Breast epithelium (tissue), 3 donors: ENCODE results near the gene TCEAL8.
"Not testable (repeated sequence)": the region's sequence is repeated elsewhere in the genome, so short reads cannot be mapped to it uniquely, and the experiment has no call there.

Experiments
- CTCF ChIP-seq, 3 donors: fragments of 450-650 bp; IDR thresholded peaks; one replicate each; pipeline ENCODE4 v1.5.1; 2016 to 2017; ENCODE audit warnings: antibody characterized with exemption in 3 of 3, mild to moderate bottlenecking in 3 of 3, moderate library complexity in 3 of 3
- POLR2AphosphoS5 ChIP-seq, 3 donors: sonication (generic); formaldehyde crosslinking; IDR thresholded peaks; one replicate each; pipeline ENCODE4 v1.6.1; 2017; ENCODE audit warnings: antibody characterized with exemption in 3 of 3

- TF ChIP-seq POLR2AphosphoS5, CTCF (IDR thresholded peaks at IDR 0.05): not testable (repeated sequence)
Observed at GRCh38 chrX:103235608-103236007, 19.3 kb downstream of the TCEAL8 start.
